NCI-H2196 (cell line): ENCODE measurements around the gene GJA1.
"Not testable (repeated sequence)": the region's sequence is repeated elsewhere in the genome, so short reads cannot be mapped to it uniquely, and the experiment has no call there.

Experiments used
- DNase-seq: peaks from one replicate; lab custom pipeline; 2025; ENCODE audit not compliant: unreplicated experiment; lab: John Stamatoyannopoulos, UW

The GJA1 gene

DNA sequence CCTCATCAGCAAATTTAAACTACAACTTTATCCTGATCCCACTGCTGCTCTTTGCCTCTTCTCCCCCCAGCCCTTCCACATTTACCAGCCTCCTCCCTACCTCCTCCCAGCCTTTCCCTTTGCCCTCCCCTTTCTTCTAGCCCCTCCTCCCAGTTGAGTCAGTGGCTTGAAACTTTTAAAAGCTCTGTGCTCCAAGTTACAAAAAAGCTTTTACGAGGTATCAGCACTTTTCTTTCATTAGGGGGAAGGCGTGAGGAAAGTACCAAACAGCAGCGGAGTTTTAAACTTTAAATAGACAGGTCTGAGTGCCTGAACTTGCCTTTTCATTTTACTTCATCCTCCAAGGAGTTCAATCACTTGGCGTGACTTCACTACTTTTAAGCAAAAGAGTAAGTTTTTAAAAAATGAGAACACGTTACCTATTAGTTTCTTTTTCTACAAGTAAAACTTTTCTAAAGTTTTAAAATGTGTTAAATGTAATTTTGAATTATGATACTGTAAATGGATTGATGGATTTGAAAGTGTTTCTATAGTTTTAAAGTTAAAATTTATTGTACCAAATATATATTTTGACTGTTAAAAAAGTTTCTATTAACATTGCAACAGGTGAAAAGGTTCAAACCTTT, at the start of gene GJA1:
TSS of gene GJA1 (plus strand) at position 203 of the 626 bp plus-strand sequence. CDS start 11,202 bp downstream, outside the sequence.
- DNase-seq, result no peak

DNA sequence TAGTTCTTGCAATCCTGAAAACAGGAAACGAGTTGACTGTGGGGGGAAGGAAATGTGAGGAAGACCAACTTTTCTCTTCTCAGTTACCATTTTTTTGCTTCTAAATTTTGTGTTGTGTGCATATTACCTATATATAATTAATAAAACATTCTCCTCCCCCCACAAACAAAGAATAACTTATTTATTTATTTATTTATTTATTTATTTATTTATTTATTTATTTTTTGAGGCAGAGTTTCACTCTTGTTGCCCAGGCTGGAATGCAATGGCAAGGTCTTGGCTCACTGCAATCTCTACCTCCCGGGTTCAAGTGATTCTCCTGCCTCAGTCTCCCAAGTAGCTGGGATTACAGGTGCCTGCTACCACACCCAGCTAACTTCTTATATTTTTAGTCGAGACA, 48.9 kb upstream of the GJA1 start:
- not testable (repeated sequence) for DNase-seq

DNA sequence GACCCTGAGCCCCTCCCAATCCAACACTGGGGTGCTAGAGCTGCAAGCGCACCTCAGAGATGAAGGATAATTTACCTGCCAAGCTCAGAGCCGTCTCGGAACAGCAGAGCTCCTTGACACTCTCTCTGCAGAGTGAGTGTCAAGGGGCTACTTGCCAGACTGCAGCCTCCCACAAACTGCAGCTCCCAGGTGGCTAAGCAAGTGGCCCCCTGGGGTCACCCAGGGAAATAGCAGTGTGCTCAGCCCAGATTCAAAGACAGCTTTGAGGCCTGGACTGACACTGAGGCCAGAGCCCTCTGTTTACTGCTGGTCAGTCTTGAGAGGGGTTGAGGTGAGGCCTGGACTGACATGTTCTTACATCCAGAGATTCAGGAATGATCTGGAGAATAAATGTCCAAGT, 46.0 kb upstream of the GJA1 start:
- no peak for DNase-seq

DNA sequence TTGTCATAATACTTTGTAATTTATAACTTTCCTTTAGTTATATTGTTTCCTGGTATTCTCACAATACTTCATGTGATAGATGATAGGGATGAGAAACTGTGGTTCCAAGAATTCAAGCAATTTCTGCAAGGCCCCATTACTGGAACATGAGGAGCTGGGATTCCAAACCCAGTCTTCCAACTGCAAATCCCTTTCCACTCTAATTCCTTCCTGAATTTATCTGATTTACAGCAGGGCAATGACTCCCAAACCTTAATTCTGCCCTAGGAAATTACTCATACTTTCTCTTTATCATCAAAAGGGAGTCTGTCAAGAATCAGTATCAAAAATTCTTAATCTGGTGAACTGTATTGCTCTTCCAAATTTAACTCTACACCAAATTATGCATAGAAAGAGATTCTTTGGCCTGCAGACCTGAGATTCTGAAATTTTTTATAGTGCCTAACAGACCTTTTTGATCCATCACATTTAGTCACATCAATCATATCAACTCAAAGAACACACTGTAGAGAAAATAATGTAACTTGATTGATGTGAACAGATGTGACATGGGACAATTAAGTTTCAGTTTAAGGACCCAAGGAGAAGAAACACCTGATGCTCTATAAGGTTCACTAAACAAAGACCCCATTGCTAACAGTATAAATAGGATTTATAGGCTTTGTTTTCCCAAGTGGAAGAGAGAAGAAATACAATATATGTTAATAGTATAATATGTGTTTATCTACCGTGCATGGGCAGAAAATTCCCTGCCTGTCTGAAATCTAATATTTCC, 41.5 kb upstream of the GJA1 start:
- DNase-seq, result no peak

DNA sequence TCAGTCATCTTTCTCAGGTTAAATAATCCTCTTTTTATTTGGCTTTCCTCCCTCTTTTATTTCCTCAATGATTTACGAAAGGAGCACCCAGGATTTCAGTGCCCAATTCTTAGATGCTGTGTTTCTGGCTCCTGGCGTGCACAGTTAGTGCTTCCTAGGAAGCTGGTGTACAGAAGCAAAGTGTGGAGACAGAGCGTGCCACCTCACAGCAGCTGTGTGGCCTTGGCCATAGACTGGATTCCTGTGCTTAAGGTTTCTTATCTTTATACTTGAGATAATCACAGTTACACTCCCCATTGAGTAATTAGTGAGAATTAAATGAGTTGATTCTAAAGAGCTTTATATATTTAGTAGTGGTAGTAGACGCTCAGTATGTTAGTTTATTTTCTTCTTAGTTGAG, 39.7 kb upstream of the GJA1 start:
- no peak for DNase-seq

DNA sequence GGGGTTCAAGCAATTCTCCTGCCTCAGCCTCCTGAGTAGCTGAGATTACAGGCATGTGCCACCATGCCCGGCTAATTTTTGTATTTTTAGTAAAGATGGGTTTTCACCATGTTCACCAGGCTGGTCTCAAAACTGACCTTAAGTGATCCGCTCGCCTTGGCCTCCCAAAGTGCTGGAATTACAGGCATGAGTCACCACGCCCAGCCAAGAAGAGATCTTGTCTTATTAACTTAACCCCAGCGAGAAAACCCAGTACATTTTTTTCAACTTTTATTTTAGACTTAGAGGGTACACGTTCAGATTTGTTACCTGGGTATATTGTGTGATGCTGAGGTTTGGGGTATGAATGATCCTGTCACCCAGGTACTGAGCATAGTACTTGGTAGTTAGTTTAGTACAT, 38.3 kb upstream of the GJA1 start:
- not testable (repeated sequence) for DNase-seq

DNA sequence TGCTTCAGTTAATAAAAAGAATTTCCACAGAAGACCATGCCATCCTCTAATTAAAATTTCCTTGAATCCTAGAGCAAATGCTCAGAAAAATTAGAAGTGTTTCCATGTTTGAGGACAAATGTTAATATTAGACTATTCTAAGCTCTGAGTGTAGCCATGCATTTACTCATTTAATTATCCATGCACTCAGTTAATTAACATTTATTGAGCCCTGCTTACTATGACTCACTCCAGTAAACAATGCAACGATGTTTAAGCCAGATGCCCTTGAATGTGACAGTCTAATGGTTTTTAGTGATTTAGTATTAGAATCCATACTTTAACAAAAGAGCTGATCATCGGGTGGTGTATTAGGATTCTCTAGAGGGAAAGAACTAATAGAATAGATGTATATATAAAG, 37.3 kb upstream of the GJA1 start:
- no peak for DNase-seq

DNA sequence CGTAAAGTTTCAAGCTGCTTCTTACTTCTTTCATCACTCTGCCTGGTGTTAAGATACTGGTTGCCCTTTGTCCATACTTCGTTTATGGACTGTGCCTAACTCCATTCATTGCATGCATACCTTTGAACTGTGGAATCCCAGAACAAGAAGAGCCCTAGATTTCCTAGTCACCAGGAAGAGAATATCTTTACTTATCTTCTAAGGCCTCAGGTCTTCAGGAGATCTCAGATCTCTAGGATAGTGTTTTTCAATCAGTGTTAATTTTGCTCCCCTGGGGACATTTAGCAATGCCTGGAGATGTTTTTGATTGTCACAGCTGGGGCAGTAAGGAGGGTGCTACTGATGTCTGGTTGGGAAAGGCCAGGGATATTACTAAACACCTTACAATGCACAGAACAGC, 35.5 kb upstream of the GJA1 start:
- DNase-seq, result no peak

DNA sequence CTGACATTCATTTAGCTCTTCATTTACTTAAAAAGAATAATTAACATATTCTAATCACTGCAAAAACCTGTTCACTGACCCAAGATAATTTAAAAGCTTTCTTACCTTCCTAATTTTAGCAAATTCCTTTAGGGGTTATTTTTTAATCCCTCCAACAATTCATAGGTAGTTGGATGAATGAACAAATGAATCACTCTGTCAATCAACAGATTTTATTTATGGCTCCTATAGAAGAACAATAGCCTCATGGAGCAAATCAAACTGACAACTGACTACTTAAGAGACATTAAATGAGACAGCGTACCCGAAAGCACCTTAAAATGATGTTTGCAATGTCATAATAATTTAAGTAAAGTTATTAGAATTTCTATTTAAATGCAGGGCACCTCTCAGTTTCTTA, 31.5 kb upstream of the GJA1 start:
- DNase-seq, result no peak

DNA sequence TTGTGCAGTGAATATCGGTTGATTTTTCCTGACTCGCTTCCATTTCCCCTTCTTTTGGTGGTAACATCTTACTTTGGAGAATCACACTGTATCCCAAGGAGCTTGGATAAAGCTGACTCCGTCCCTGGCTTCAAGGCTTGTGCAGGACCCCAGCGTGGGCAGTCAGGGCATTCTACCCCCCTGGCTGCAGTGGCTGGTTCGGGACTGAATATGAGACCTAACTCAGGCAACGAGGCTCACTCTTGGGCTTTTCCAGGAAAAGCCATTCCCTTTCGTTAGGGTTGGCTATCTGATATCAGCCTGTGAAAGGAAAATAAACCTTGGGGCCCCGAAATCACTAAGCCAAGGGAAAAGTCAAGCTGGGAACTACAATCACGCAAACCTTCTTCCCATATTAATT, 30.1 kb upstream of the GJA1 start:
- DNase-seq, result no peak

DNA sequence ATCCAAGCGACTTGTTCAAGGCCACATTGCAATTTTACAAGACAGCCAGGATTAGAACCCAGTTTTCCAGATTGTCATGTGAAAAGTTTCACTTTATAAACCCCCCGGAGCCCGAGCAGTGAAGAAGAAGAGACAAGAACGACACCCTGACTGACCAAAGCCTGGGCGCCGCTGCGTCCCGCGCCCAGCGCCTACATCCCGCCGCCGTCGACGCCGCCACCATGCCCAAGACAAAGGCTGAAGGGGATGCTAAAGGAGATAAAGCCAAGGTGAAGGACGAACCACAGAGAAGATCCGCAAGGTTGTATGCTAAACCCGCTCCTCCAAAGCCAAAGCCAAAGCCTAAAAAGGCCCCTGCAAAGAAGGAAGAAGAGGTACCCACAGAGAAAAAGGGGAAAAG, 27.1 kb upstream of the GJA1 start:
- no peak for DNase-seq

DNA sequence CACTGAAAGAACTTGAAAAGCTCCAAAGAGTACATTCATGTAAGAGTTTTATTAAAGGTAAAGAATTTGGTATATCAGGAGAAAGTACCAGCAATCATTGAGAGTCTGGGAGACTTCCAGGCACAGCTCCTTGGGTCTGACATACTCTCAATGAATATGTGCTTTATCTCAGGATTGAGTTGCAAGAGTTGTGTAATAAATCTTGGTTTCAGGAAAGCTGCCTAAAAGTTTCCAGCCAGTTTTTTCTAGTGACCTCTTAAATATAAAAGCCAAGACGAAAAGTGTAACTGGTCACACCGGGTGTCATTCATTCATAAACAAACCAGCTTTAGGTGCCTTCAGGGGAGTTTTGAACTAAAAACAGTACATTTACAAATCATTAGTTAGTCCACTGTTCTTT, 21.6 kb upstream of the GJA1 start:
- no peak for DNase-seq

DNA sequence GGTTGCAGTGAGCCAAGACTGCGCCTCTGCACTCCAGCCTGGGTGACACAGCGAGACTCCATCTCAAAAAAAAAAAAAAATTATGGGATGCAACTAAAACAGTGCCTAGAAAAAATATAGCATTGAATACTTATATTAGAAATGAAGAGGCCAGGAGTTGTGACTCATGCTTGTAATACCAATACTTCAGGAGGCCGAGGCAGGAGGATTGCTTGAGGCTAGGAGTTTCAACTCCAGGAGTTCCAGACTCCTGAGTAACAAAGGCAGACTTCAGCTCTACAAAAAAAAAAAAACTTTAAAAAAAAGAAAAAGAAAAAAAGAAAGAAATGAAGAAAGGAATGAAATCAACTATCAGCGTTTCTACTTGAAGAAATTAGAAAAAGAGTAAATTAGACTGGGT, 17.1 kb upstream of the GJA1 start:
- no peak for DNase-seq

DNA sequence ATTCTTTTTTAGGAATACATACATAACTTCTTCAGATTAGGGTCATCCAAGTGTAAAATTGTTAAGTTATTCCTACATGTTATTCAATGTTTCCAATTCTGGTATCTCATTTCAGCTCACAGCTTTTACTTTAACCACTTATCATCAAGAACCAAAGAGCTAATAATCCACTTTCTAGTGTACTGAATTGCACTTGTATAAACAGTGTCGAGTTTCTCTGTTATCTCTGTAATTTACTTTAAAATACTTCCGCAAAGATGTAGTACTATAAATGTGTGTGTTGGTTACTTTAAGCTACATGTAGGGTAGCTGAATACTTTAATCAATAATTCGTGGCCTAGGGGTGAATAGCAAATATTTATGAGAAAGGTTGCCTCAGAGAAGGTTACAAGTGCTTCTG, 8.8 kb upstream of the GJA1 start:
- no peak for DNase-seq

DNA sequence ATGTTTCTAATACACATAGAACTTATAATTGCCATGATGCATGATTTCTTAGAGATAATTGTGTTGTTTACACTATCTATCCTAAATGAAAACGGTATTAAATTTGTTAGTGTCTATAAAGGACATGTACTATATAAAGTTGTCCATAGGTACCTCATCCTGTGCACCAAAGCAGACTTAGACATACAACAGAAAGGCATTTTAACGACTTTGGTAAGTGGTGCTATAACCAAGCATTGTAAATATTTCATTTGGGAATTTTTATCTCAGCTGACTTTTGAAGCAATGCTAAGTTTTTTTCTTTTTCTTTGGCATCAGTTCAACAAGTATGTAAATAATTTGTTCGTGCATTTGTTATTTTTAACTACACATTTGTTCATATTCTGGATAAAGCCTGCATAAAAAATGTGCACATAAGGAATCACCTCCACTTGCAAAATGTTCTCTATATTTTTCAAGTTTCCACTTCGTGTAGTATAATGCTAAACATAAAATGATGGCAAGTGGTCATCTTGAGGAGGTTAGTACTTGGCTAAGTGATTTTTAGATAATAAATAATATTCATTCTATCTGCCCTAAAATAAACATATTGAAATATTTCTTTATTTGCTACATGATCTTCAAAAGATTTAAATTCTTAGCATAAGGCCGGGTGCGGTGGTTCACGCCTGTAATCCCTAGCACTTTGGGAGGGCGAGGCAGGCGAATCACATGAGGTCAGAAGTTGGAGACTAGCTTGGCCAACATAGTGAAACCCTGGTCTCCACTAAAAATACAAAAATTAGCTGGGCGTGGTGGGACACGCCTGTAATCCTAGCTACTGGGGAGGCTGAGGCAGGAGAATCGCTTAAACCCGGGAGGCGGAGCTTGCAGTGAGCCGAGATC, 6.3 kb upstream of the GJA1 start:
- no peak for DNase-seq

DNA sequence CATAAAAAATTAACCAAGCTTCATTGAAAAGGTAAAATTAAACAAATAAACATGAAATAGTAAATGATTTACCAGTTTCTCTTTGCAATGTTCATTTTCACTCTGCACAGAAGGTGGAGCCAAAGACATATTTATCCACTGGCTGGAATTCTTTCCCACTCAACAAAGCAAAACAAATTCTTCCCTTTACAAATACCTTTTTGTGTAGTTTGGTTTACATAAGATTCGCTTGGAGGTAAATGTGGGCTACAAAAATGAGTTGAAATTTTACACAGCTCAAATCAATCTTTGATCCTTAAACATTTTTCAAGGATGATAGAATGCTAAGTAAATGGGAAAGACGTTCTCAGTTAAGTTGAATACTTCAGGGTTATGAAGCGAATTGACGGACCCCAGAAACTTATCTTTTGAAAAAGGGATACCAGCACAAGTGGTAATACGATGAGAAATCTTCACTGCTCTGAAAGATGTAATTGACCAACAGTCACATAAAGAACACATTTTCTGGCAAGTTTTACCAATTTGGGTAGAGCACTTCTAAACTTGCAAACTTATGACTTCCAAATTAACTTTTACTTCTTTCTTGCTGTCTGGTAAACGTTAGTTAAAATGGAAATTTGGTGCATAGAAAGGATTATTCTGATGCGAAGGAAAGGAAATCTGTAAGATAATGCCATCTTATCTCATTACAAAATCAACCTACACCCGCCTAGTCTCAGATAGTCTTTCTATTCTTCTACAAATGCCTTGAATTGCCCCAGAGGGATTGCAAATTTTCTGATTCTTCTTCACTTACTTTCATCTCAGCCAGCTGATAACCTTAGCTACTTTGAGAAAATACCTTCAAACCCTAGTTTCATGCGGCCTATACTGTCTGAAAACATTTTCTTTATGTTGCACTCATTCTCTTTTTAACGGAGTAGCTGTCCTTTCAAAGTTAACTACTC, 4.7 kb upstream of the GJA1 start:
- DNase-seq, result peak; percentile 8

DNA sequence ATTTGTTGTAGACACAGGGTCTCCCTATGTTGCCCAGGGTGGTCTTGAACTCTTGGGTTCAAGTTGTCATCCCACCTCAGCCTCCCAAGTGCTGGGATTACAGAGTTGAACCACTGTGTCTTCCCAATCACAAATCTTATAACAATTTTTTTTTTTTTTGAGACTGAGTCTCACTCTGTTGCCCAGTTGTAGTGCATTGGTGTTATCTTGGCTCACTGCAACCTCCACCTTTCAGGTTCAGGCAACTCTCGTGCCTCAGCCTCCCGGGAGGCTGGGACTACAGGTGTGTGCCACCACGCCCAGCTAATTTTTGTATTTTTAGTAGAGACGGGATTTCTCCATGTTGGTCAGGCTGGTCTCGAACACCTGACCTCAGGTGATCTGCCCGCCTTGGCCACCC, 3.7 kb upstream of the GJA1 start:
- not testable (repeated sequence) for DNase-seq

DNA sequence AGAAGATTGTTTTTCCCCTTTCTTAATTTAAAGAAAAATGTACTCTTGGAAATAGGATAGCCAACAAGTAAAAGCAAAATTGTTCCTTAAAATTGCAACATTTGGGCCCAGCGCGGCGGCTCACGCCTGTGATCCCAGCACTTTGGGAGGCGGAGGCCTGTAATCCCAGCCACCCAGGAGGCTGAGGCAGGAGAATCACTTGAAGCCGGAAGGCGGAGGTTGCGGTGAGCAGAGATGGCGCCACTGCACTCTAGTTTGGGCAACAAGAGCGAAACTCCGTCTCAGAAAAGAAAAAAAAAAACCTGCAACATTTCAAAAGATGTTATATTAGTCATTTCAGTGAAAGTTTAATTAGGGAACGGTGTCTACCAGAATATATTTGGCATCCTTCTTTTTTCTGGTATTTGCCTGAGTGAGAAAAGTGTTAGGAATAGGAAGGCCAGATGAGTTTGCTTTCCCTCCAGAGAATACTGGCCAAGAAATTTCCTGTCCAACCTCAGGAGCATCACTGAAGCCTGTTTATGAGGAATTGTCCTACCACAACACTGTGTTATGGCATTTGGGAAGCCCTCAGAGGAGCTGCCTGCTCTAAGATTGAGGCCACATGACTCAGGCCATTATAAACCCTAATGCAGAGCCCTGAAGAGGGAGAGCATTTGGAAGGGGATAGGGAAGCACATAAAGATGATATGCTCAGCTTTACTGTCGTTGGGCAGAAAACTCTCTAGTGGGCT, 1.2 kb upstream of the GJA1 start:
- DNase-seq, result no peak

DNA sequence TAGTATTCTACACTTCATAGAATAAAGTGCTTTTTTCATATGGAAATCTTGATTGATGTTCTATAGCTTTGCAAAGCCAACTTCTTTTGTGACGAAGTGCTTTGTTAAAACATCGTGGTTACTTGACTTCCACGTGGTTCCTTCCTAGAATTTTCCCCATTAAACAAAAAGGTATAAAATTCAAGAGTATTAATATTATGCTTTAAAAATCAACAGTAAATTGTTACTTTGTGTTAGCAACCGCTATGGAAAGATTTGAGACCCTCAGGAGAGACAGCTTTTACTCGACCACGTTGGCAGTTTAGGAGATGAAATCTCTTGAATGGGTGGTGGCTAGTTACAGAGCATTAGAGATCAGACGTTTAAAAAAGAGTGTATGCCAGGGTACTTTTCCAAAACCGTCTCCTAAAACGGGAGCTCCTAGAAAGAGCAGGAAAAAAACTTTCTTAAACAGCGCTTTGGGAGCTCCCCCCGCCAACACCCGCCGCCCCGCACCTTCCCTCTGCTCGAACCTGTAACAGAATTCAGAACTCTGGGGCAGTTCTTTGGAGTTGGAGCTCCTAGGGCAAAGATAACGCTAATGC, 920 bp downstream of the GJA1 start:
- no peak for DNase-seq
